ENCODE measurements around the gene PLBD1.

The PLBD1 gene

DNA sequence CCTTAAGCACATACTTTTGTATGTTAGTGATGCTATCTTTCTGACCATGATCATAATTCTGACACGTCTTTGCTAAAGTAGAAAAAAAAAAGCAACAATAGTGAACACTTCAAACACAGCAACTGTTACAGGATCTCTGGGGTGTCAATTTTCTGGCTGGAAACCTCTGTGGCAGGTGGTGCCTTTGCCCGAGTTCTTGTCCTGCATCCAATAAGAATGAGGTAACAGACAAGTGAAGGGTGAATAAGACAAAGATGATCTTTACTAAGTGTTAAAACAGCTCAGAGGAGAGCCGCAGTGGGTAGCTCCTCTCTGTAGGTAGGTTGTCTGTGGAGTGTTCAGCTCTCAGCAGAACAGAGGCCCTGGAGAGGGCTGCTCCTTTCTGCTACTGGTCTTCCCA is 20.9 kb upstream of the PLBD1 start:
- TF ChIP-seq, protein P1, sequence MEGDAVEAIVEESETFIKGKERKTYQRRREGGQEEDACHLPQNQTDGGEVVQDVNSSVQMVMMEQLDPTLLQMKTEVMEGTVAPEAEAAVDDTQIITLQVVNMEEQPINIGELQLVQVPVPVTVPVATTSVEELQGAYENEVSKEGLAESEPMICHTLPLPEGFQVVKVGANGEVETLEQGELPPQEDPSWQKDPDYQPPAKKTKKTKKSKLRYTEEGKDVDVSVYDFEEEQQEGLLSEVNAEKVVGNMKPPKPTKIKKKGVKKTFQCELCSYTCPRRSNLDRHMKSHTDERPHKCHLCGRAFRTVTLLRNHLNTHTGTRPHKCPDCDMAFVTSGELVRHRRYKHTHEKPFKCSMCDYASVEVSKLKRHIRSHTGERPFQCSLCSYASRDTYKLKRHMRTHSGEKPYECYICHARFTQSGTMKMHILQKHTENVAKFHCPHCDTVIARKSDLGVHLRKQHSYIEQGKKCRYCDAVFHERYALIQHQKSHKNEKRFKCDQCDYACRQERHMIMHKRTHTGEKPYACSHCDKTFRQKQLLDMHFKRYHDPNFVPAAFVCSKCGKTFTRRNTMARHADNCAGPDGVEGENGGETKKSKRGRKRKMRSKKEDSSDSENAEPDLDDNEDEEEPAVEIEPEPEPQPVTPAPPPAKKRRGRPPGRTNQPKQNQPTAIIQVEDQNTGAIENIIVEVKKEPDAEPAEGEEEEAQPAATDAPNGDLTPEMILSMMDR (IDR thresholded peaks at IDR 0.05): no peak
- DNase-seq (ENCODE audit: low spot score): no peak
- no peak overlapping the region for H3K27ac ChIP-seq
- no peak overlapping the region for H3K4me3 ChIP-seq

DNA sequence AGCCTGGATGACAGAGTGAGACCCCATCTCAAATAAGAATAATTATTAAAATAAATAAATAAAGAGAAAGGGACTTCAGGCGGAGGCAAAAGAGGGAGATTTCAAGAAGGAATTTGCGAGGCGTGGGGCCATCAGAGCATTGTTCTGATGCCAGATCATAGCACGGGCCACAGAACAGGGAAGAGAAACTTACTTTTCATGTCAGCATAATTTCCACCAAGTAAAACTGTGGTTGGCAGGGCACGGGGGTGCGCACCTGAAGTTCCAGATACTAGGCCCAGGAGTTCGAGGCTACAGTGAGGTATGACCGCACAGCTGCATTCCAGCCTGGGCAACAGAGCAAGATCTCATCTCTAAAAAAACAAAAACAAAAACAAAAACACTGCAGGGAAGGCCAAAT is 11.0 kb upstream of the PLBD1 start:
- H3K27ac ChIP-seq: no peak overlapping the region
- no peak overlapping the region for H3K4me3 ChIP-seq
- TF ChIP-seq, protein P1 (IDR thresholded peaks at IDR 0.05): no peak
- DNase-seq (ENCODE audit: low spot score): no peak

DNA sequence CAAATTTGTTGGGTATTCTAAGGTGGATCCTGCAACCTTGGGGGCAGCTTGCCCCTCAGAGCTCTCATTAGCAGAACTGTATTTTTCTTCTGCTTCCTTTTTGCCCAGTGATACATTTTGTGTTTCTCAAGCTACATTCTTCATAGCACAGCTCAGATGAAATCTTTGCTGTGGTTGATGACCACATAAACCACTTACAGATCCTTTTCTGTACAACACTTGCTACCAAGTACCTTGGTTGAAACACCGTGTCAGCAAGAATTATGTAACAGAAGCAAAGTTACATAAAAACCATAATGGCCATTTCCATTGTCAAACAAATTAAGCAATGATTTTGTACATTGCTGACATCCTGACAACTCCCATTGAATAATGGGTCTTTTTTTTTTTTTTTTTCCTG is 9.7 kb upstream of the PLBD1 start:
- H3K4me3 ChIP-seq: no peak overlapping the region
- no peak for DNase-seq (ENCODE audit: low spot score)
- TF ChIP-seq, protein P1 (IDR thresholded peaks at IDR 0.05): no peak
- H3K27ac ChIP-seq: no peak overlapping the region

DNA sequence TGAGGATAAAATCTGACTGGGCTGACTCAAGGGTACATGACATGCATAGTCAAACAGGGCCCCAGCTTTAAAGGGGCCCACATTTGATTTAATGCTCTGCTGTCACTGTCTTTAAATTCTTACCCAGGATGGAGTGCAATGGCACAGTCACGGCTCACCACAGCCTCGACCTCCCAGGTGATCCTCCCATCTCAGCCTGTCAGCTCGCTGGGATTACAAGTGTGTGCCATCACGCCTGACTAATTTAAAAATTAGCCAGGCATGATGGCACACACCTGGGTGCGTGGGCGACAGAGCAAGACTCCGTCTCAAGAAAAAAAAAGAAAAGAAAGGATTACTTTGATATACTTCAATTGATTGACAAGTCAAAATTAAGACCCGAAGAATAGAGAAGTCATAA is 9.2 kb upstream of the PLBD1 start:
- Histone ChIP-seq H3K4me3 (no peak overlapping the region), H3K27ac (no peak overlapping the region)
- DNase-seq (ENCODE audit: low spot score): no peak
- TF ChIP-seq, protein P1 (IDR thresholded peaks at IDR 0.05): no peak

GRCh38 chr12:14575585-14575984 is 7.9 kb upstream of the PLBD1 start:
- H3K27ac ChIP-seq: no peak overlapping the region
- no peak for DNase-seq (ENCODE audit: low spot score)
- TF ChIP-seq, protein P1 (IDR thresholded peaks at IDR 0.05): no peak
- no peak overlapping the region for H3K4me3 ChIP-seq

- Histone ChIP-seq H3K27ac (no peak overlapping the region), H3K4me3 (no peak overlapping the region)
- no peak for DNase-seq (ENCODE audit: low spot score)
- TF ChIP-seq, protein P1 (IDR thresholded peaks at IDR 0.05): no peak
Observed at GRCh38 chr12:14573118-14573517, 5.4 kb upstream of the PLBD1 start.

GRCh38 chr12:14572401-14572800 is 4.7 kb upstream of the PLBD1 start:
- TF ChIP-seq, protein P1 (IDR thresholded peaks at IDR 0.05): no peak
- Histone ChIP-seq H3K27ac (no peak overlapping the region), H3K4me3 (no peak overlapping the region)
- no peak for DNase-seq (ENCODE audit: low spot score)

Measured in coronary artery (tissue), 2 donors.